Erythroblast (primary cell): ENCODE data around the gene ICOSLG.
"Not testable (repeated sequence)": the region's sequence is repeated elsewhere in the genome, so short reads cannot be mapped to it uniquely, and the experiment has no call there.

ENCODE experiments used
- GATA1 ChIP-seq: IDR thresholded peaks from 2 replicates; pipeline ENCODE4 v1.6.1; 2011; ENCODE audit warnings: low read depth, mild to moderate bottlenecking, control low read depth, low read length, moderate library complexity
- POLR2A ChIP-seq: IDR thresholded peaks from 2 replicates; pipeline ENCODE4 v1.6.1; 2011; ENCODE audit warnings: mild to moderate bottlenecking, low read length

- TF ChIP-seq POLR2A, GATA1: not testable (repeated sequence)
These were observed 7.2 kb upstream of the ICOSLG start for GRCh38 chr21:44247904-44248303.
